NK-92 (cell line): ENCODE results near the gene SFT2D1.

Experiments used
- DNase-seq: peaks from one replicate; lab custom pipeline; 2025; ENCODE audit not compliant: unreplicated experiment; lab: John Stamatoyannopoulos, UW

Gene SFT2D1

DNA sequence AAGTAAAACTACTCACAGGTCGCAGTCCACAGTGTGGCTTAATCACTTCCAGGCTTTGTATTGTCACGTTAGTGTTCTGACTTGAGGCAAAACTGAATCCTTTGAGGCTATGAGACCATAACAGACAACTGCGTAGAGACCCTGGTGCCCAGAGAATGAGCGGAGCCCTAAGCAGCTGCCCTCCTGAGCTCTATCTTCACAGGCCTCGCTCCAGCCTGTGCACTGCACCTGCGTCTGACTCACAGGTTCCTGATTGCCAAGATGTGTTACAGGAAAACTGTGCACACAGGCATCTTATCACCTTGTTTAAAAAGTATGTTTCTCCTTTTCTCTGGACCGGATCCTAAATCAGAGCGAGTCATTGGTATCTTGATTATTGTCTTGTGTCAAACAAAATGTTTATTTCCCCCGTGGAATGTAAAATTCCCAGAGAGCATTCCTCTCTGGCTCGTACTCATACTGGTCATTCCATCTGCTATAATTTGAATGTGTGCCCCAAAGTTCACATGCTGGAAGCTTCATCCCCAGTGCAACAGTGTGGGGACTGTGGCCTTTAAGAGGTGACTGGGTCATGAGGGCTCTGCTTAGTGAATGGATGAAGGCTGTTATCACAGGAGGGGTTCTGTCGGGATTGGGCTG is 59.8 kb downstream of the SFT2D1 start:
- DNase-seq = no peak

DNA sequence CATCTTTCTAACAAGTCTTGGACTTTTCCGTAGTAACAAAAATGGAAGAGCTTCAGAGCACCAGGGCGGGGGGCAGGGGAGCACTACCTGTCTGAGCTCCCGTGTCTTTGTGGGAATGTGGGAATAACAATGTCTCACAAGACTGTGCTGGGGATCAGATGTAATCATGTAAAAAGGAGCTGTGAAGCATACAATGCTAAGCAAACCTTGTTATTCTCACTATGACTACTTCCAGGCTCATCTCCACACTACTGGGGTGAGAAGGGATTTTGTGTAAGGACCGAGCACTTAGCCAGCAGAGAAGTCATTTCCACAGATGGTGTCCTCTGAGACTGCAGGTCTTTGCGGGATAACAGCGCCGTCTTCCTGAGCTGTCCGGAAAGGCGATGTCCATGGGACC is 61.2 kb downstream of the SFT2D1 start:
- no peak for DNase-seq

DNA sequence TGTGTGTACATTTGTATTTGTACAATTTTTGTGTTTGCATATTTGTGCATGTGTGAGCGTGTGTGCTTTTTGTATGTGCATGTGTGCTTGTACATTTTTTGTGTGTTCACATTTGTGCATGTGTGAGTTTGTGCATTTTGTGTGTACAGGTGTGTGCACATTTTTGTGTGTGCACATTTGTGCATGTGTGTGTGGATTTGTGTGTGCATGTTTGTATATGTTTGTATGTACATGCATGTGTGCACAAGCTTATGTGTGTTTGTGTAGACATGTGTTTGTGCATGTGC is 63.0 kb downstream of the SFT2D1 start:
- DNase-seq = no peak

DNA sequence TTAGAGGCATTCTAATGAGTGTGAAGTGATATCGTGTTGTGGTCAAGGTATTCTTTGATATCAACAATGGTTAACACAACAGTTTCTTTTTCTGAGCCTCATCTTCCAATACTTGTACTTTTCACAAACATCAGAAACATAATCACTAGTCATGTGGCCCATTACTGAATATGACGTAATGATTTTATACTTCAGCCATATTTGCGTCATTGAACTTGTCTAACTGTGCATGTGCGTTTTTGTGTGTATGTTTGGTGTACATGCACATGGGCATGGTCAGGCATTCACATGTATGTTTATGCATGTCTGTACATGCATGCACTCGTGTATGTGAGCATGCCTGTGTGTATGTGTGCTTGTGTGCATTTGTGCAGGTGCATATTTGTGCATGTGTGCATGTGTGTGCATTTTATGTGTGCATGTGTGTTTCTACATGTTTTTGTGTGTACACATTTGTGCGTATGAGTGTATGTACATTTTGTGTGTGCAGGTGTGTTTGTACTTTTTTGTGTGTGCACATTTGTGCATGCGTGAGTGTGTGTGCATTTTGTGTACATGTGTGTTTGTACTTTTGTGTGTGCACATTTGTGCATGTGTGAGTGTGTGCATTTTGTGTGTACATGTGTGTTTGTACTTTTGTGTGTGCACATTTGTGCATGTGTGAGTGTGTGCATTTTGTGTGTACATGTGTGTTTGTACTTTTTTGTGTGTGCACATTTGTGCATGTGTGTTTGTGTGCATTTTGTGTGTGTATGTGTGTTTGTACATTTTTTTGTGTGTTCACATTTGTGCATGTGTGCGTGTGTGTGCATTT is 63.6 kb downstream of the SFT2D1 start:
- no peak for DNase-seq

DNA sequence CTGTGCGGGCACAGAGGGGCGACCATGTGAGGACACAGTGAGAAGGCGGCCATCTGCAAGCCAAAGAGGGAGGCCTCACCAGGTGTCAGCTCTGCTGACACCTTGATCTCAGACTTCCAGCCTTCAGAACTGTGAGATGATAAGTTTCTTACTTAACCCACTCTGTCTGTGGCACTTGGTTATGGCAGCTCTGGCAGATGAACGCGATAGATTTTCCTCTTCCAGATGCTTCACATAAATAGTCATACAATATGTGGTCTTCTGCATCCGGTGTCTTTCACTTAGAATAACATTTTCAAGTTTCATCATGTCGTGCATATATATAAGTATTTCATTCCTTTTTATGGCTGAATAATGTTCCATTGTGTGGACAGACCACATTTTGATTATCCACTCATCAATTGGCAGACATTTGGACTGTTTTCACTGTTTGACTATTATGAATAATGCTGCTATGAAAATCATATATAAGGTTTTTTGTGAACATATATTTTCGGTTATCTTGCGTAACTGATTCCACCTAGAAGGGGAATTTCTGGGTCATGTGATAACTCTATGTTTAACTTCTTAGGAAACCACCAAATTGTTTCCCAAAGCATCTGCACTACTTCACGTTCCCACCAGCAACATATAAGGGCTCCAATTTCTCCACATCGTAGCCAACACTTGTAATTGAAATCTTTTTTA is 64.3 kb downstream of the SFT2D1 start:
- DNase-seq = no peak

DNA sequence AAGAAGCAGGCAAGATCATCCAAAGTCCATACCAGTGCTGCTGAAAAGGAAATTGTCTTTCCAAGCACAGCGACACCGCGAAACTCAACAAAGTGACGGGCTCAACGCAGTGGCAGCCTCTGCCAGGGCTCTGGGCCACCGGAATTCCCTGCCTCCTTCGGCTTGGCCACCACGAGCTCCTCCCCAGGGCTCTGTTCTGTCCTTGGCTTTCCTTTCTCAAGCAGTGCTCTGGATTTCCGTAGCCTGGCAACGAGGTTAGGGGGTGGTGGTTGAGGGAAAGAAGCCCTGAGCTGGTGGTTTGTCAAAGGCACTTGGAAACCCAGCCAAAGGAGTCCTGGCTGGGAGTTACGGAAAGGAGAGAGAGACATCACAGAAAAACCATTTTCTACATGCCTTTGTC is 65.3 kb downstream of the SFT2D1 start:
- no peak for DNase-seq

DNA sequence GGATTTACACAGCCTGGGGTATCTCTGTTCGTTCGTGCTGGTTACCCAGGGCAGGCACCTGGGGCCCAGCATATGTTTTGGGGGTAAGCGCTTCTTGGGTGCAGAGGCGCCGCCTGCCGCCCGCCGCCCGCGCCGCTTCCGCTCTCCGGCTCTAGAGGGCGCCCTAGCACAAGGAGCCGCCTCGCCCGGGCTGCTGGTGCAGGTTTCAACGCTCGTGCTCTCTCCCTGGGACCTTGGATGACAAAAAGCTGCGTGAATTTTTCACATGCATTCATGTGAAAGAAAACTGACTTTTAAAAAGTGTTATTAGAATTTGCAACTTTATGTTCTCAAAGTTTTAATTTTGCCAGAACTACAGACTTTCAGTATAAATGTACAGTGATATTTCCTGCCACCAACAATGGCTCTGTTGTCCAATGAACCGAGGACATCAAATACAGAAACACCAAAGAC is 66.6 kb downstream of the SFT2D1 start:
- no peak for DNase-seq

DNA sequence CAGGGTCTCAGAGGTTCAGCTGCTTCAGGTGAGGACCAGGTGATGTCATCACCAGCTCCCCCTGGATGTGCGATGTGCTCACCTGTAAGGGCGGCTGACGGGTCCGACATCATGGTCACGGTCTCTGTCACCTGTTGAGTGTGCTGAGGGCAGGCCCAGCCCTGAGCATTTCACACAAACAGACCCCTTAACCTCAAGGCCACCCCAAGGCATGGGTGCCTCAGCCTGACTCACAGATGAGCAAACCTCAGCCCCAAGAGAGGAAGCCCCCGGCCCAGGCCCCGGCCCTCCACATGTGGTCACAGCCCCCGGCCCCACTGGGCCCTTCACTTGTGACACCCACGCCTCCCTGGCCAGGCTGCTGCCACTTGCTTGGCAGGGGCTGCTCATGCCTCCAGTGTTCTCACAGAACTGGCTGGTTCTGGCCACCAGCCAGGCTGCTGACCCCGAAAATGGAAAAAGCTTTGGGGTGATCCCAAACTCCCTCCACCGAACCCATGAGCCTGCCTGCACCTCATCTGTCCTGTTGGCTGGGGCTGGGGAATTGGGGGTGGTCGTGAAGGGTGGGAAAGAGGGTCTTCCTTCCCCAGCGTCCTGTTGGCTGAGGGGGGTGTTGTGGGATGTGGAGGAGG is 67.5 kb downstream of the SFT2D1 start:
- no peak for DNase-seq

DNA sequence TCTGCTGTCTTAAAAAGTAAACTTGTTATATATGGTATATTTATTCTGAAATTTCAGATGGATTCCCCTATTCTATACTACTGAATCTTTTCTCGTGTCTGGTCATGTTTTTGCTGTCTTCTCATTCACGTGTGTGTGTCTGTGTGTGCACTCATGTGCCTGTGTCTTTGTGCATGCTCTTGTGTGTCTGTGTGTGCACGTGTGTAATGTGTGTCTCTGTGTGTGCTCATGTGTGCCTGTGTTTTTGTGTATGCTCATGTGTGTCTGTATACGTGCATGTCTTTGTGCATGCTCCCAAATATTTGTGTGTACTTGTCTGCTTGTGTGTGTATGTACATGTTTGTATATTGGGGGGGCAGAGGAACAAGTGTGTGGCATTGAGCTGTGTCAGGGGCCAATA is 68.2 kb downstream of the SFT2D1 start:
- no peak for DNase-seq

DNA sequence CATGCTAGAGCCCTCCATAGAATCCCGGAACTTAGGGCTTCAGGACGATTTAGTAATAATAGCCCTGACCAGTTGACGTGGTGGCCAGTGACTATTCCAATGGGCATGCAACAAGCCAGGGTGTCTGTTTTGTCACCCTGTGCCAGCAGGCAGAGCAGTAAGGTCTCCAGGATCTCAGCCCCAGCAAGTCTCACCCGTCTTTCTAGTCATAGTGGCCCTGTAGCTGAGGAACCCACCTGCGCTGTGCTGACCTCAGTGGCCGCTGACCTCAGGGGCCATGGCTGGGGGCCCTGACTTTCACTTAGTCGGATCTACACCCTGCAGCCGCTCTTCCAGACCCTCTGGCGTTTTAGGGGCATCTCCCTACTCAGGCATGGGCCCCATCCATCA is 71.0 kb downstream of the SFT2D1 start:
- DNase-seq = no peak

DNA sequence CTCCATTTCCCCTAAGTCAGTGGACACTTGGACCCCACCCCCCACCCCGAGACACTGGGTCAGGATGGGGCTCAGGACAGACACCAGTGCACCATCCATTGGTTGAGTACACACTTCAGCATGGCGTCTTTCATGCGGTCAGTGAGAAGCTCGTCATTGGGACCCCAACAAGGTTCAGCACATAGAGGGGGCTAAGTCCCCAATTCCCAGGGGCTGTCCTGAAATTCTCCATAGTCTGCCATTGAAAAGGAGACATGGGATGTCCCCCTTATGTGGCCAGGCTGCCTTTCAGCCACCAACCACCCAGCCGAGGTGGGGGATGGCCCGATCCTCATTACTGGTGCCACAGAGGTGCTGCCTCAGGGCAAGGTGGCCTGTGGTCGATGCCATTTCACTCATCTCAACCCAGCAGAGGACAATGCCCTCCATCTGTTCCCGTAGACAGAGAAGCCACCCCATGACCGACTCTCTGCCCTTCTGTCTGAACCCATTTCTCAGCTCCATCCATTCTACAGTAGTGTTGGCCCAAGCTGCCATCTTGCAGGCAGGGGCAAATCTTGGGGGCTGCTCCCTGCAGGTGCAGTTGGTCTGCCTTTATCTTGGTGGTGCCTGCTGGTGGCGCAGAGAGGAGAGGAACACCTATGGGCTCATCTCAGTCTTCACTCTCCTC is 71.5 kb downstream of the SFT2D1 start:
- DNase-seq = no peak
